ENCODE data around the gene SPTSSA. TPM values are rescaled to one million over a fixed set of nuclear protein-coding genes. Genes with fewer than 3 reads are reported as not detected.

SPTSSA gene
- total and polyA plus RNA-seq, 2 donors (not counting 1 experiment from before 2014, with no cell fraction given), result 3.8 to 6.9 TPM

GRCh38 chr14:34484726-34485125, 22.7 kb upstream of the SPTSSA start:
- Histone ChIP-seq H3K4me2 (replicated peaks; ENCODE audit: low read depth, low read length, poor library complexity, severe bottlenecking) (no peak overlapping the region), H2AFZ (ENCODE audit: insufficient read depth, low read depth, low read length, poor library complexity, severe bottlenecking) (no peak overlapping the region), H3K4me1 (ENCODE audit: control insufficient read depth in 2 of 2, insufficient read depth in 2 of 2, low read length in 2 of 2) (no peaks in the 10 kb centered on the region), H3K79me2 (ENCODE audit: control insufficient read depth, insufficient read depth, low read length) (no peaks in the 10 kb centered on the region), H3K36me3 (replicated peaks in 1 of 2; ENCODE audit: control extremely low read depth in 1 of 2, control insufficient read depth in 1 of 2, extremely low read depth in 1 of 2, insufficient read depth in 2 of 2, low read length in 1 of 2) (no peaks in the 10 kb centered on the region), H3K27me3 (replicated peaks in 1 of 4; ENCODE audit: control extremely low read depth in 1 of 4, control insufficient read depth in 3 of 4, insufficient read depth in 4 of 4, low read length in 3 of 4) (no peaks in the 10 kb centered on the region), H4K20me1 (ENCODE audit: control insufficient read depth, insufficient read depth, low read length, poor library complexity, severe bottlenecking) (no peaks in the 10 kb centered on the region), H3K4me3 (ENCODE audit: control extremely low read depth in 1 of 5, extremely low read depth in 1 of 5, insufficient read depth in 1 of 5, low read depth in 2 of 5, low read length in 4 of 5) (no peak overlapping the region), H3K9ac (ENCODE audit: low read length) (no peak overlapping the region), H3K27ac (ENCODE audit: low read length in 2 of 2) (no peak overlapping the region), H3K9me3 (ENCODE audit: control extremely low read depth in 1 of 3, control insufficient read depth in 2 of 3, insufficient read depth in 1 of 3, low read length in 2 of 3) (no peaks in the 10 kb centered on the region)
- Mint-ChIP-seq H3K27me3 (no peaks in the 10 kb centered on the region), H3K27ac (no peak overlapping the region), H3K4me3 (no peak overlapping the region), H3K9me3 (ENCODE audit: insufficient read depth) (no peaks in the 10 kb centered on the region), H3K4me1 (no peaks in the 10 kb centered on the region)
- ChIA-PET POLR2A (no interaction called here), CTCF (no interaction called here)
- DNase-seq, result no peak
- 100% methylated on average over 1 of the region's 1 CpG for WGBS (ENCODE audit: insufficient coverage)
- no peak for ATAC-seq (ENCODE audit: low read depth)
- intact Hi-C loops (cut with micrococcal nuclease), result no loop called here
- TF ChIP-seq EZH2 (IDR thresholded peaks at IDR 0.05; ENCODE audit: borderline replicate concordance, insufficient read depth, low read depth, low read length, poor library complexity, severe bottlenecking) (no peak), CTCF (IDR thresholded peaks at IDR 0.05) (no peak)

- TF ChIP-seq EZH2 (IDR thresholded peaks at IDR 0.05; ENCODE audit: borderline replicate concordance, insufficient read depth, low read depth, low read length, poor library complexity, severe bottlenecking) (no peak), CTCF (IDR thresholded peaks at IDR 0.05) (no peak)
- Histone ChIP-seq H3K9me3 (ENCODE audit: control extremely low read depth in 1 of 3, control insufficient read depth in 2 of 3, insufficient read depth in 1 of 3, low read length in 2 of 3) (no peaks in the 10 kb centered on the region), H3K27me3 (replicated peaks in 1 of 4; ENCODE audit: control extremely low read depth in 1 of 4, control insufficient read depth in 3 of 4, insufficient read depth in 4 of 4, low read length in 3 of 4) (no peaks in the 10 kb centered on the region), H3K9ac (ENCODE audit: low read length) (no peak overlapping the region), H3K36me3 (replicated peaks in 1 of 2; ENCODE audit: control extremely low read depth in 1 of 2, control insufficient read depth in 1 of 2, extremely low read depth in 1 of 2, insufficient read depth in 2 of 2, low read length in 1 of 2) (no peaks in the 10 kb centered on the region), H3K79me2 (ENCODE audit: control insufficient read depth, insufficient read depth, low read length) (no peaks in the 10 kb centered on the region), H2AFZ (ENCODE audit: insufficient read depth, low read depth, low read length, poor library complexity, severe bottlenecking) (no peak overlapping the region), H4K20me1 (ENCODE audit: control insufficient read depth, insufficient read depth, low read length, poor library complexity, severe bottlenecking) (no peaks in the 10 kb centered on the region), H3K27ac (ENCODE audit: low read length in 2 of 2) (no peak overlapping the region), H3K4me3 (ENCODE audit: control extremely low read depth in 1 of 5, extremely low read depth in 1 of 5, insufficient read depth in 1 of 5, low read depth in 2 of 5, low read length in 4 of 5) (no peak overlapping the region), H3K4me2 (replicated peaks; ENCODE audit: low read depth, low read length, poor library complexity, severe bottlenecking) (no peak overlapping the region), H3K4me1 (ENCODE audit: control insufficient read depth in 2 of 2, insufficient read depth in 2 of 2, low read length in 2 of 2) (no peaks in the 10 kb centered on the region)
- ATAC-seq (ENCODE audit: low read depth), result no peak
- ChIA-PET POLR2A (no interaction called here), CTCF (no interaction called here)
- H3K4me1 Mint-ChIP-seq, result no peaks in the 10 kb centered on the region
- no peak overlapping the region for H3K27ac Mint-ChIP-seq
- no peak overlapping the region for H3K4me3 Mint-ChIP-seq
- 93% methylated on average over 2 of the region's 2 CpGs for WGBS (ENCODE audit: insufficient coverage)
- DNase-seq, result no peak
- H3K27me3 Mint-ChIP-seq, result no peaks in the 10 kb centered on the region
- H3K9me3 Mint-ChIP-seq (ENCODE audit: insufficient read depth), result no peaks in the 10 kb centered on the region
- intact Hi-C loops (cut with micrococcal nuclease), result no loop called here
Measured at GRCh38 chr14:34482463-34482862, 20.4 kb upstream of the SPTSSA start.

Measured in B cell (primary cell).